HL-60/S4 treated with retinoic acid at 250 ng/mL for 4 days and 3 days (cell line): ENCODE results near the gene PCNX2.
"Not testable (repeated sequence)": the region's sequence is repeated elsewhere in the genome, so short reads cannot be mapped to it uniquely, and the experiment has no call there.

ENCODE experiments used
- in situ Hi-C: fragments of 300-500 bp; cut with MboI; formaldehyde crosslinking; loops from 2 replicates; pipeline ENCODE4 v1.7.0; 2022; ENCODE audit warnings: low sequenced_read_pairs

PCNX2 gene

GRCh38 chr1:233172201-233172600 is 123.3 kb downstream of the PCNX2 start:
- in situ Hi-C loops = loop anchor here (10.0 kb wide), 1 partner anchor 537 kb away; the partner anchor contains the start of gene SIPA1L2

- in situ Hi-C loops = loop anchor here (10.0 kb wide), 1 partner anchor 536 kb away; the partner anchor contains the start of gene SIPA1L2
Observed at GRCh38 chr1:233170741-233171140, 124.8 kb downstream of the PCNX2 start.

GRCh38 chr1:233168384-233168783 is 127.1 kb downstream of the PCNX2 start:
- in situ Hi-C loops = no loop called here

- in situ Hi-C loops = no loop called here
Observed at GRCh38 chr1:233166896-233167295, 128.6 kb downstream of the PCNX2 start.

- in situ Hi-C loops = no loop called here
Observed at GRCh38 chr1:233163696-233164095, 131.8 kb downstream of the PCNX2 start.

- in situ Hi-C loops = no loop called here
Observed at GRCh38 chr1:233158322-233158721, 137.2 kb downstream of the PCNX2 start.

GRCh38 chr1:233157245-233157644 is 138.3 kb downstream of the PCNX2 start:
- in situ Hi-C loops = no loop called here

- in situ Hi-C loops = no loop called here
Observed at GRCh38 chr1:233151861-233152260, 143.7 kb downstream of the PCNX2 start.

- in situ Hi-C loops = no loop called here
Observed at GRCh38 chr1:233144434-233144833, 151.1 kb downstream of the PCNX2 start.

GRCh38 chr1:233143241-233143640 is 152.3 kb downstream of the PCNX2 start:
- in situ Hi-C loops = no loop called here

GRCh38 chr1:233140974-233141373 is 154.6 kb downstream of the PCNX2 start:
- in situ Hi-C loops = no loop called here

GRCh38 chr1:233140499-233140898 is 155.0 kb downstream of the PCNX2 start:
- in situ Hi-C loops = no loop called here

- in situ Hi-C loops = no loop called here
Observed at GRCh38 chr1:233138788-233139585, 156.5 kb downstream of the PCNX2 start.

- in situ Hi-C loops = no loop called here
Observed at GRCh38 chr1:233135833-233136232, 159.7 kb downstream of the PCNX2 start.

- in situ Hi-C loops = no loop called here
Observed at GRCh38 chr1:233132445-233132844, 163.1 kb downstream of the PCNX2 start.

- in situ Hi-C loops = not testable (repeated sequence)
Observed at GRCh38 chr1:233129031-233129430, 166.5 kb downstream of the PCNX2 start.

- in situ Hi-C loops = no loop called here
Observed at GRCh38 chr1:233127157-233127556, 168.4 kb downstream of the PCNX2 start.

GRCh38 chr1:233122779-233123178 is 172.7 kb downstream of the PCNX2 start:
- in situ Hi-C loops = no loop called here

GRCh38 chr1:233121947-233122559 is 173.5 kb downstream of the PCNX2 start:
- in situ Hi-C loops = no loop called here

- in situ Hi-C loops = no loop called here
Observed at GRCh38 chr1:233114860-233115259, 180.7 kb downstream of the PCNX2 start.

- in situ Hi-C loops = no loop called here
Observed at GRCh38 chr1:233114159-233114558, 181.4 kb downstream of the PCNX2 start.
